Forelimb muscle (tissue), 1 donor: ENCODE results near the gene NPHP1. TPM values are rescaled to one million over a fixed set of nuclear protein-coding genes. Genes with fewer than 3 reads are reported as not detected.

Experiments used
- polyA plus RNA-seq: library from polyadenylated mRNA; unstranded; fragments of 120-200 nt; gene quantifications from one replicate; pipeline ENCODE4 v1.2.1, GENCODE V29; 2013; ENCODE audit not compliant: insufficient read length

Gene NPHP1
- polyA plus RNA-seq, 1 donor = 6.4 TPM

Other genes starting within 250 kb of the NPHP1 start
- 6.8 TPM for gene MALL, start 89.2 kb downstream of the NPHP1 start, polyA plus RNA-seq
- gene MTLN, start 7.5 kb upstream of the NPHP1 start, polyA plus RNA-seq = 50.5 TPM